Ascending aorta (tissue), 2 donors: ENCODE results near the gene MYOM1. TPM values are rescaled to one million over a fixed set of nuclear protein-coding genes. Genes with fewer than 3 reads are reported as not detected.
"Not testable (repeated sequence)": the region's sequence is repeated elsewhere in the genome, so short reads cannot be mapped to it uniquely, and the experiment has no call there.

Experiments used
- DNase-seq, 2 donors: peaks; one replicate each; pipeline ENCODE4 v3.0.0-alpha.2; 2019; ENCODE audit warnings: low spot score in 2 of 2
- H3K27ac ChIP-seq, 2 donors: fragments of 200-600 bp; sonication (generic); one replicate each; pipeline ENCODE4 v1.5.1; 2016 to 2017; ENCODE audit warnings: mild to moderate bottlenecking in 1 of 2
- H3K27me3 ChIP-seq: fragments of 200-600 bp; sonication (generic); one replicate; pipeline ENCODE4 v1.5.1; 2017
- H3K36me3 ChIP-seq, 2 donors: fragments of 200-600 bp; sonication (generic); one replicate each; pipeline ENCODE4 v1.5.1; 2016
- H3K4me1 ChIP-seq, 2 donors: fragments of 200-600 bp; sonication (generic); one replicate each; pipeline ENCODE4 v1.5.1; 2016 to 2017; ENCODE audit warnings: mild to moderate bottlenecking in 1 of 2
- H3K4me3 ChIP-seq, 2 donors: fragments of 200-600 bp; sonication (generic); one replicate each; pipeline ENCODE4 v1.5.1; 2016 to 2017; ENCODE audit warnings: mild to moderate bottlenecking in 1 of 2
- H3K9me3 ChIP-seq, 2 donors: fragments of 200-600 bp; sonication (generic); one replicate each; pipeline ENCODE4 v1.5.1; 2016
- intact Hi-C: fragments of 100-400 bp; cut with DNase I; formaldehyde crosslinking; loops from one replicate; pipeline ENCODE4 v1.15.1; 2023
- total RNA-seq: library from RNA; depleted of rRNA; stranded (reverse); fragments of >200 nt; gene quantifications from one replicate; pipeline ENCODE4 v1.1.0, GENCODE V29; 2016
- TF ChIP-seq, protein P1 (sequence below), 3 experiments: fragments of 200-600 bp in 2 of 3; fragments of 450-650 bp in 1 of 3; sonication (generic) in 2 of 3; IDR thresholded peaks; one replicate each; pipeline ENCODE4 v1.5.1; 2016 to 2019; ENCODE audit warnings: antibody characterized with exemption in 3 of 3, mild to moderate bottlenecking in 1 of 3, moderate library complexity in 1 of 3

Gene MYOM1
- total RNA-seq, 1 donor from 2014 or later: 7.8 TPM

DNA sequence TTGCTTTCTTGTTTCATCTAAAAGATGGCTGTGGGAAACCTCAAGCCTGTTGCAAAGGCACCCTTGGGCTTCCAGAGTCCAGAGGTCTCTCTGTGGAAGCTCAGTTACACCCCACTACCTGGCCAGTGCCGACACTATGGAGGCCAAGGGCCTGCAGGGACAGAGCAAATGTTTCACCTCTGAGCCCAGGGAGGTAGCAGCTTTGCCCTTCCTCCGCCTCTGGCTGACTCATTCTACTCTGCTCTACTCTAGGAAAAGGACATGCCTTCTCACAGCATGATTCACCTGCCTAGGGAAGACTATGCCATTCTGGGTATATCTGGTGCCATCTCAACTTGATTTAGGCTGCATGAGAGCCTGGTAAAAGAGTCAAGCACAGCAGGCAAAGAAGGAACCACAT, 12.2 kb downstream of the MYOM1 start:
- peaks cover 10 to 30% of the 10 kb centered on the region in 2 donors for H3K9me3 ChIP-seq
- intact Hi-C loops: no loop called here
- no peak overlapping the region for H3K4me3 ChIP-seq
- H3K27ac ChIP-seq: no peak overlapping the region
- DNase-seq: no peak
- no peaks in the 10 kb centered on the region for H3K27me3 ChIP-seq
- H3K4me1 ChIP-seq: peaks cover under 1 to 7% of the 10 kb centered on the region in 2 donors
- TF ChIP-seq, protein P1, sequence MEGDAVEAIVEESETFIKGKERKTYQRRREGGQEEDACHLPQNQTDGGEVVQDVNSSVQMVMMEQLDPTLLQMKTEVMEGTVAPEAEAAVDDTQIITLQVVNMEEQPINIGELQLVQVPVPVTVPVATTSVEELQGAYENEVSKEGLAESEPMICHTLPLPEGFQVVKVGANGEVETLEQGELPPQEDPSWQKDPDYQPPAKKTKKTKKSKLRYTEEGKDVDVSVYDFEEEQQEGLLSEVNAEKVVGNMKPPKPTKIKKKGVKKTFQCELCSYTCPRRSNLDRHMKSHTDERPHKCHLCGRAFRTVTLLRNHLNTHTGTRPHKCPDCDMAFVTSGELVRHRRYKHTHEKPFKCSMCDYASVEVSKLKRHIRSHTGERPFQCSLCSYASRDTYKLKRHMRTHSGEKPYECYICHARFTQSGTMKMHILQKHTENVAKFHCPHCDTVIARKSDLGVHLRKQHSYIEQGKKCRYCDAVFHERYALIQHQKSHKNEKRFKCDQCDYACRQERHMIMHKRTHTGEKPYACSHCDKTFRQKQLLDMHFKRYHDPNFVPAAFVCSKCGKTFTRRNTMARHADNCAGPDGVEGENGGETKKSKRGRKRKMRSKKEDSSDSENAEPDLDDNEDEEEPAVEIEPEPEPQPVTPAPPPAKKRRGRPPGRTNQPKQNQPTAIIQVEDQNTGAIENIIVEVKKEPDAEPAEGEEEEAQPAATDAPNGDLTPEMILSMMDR (IDR thresholded peaks at IDR 0.05): no peak
- H3K36me3 ChIP-seq: peaks cover 0 to 15% of the 10 kb centered on the region in 2 donors

DNA sequence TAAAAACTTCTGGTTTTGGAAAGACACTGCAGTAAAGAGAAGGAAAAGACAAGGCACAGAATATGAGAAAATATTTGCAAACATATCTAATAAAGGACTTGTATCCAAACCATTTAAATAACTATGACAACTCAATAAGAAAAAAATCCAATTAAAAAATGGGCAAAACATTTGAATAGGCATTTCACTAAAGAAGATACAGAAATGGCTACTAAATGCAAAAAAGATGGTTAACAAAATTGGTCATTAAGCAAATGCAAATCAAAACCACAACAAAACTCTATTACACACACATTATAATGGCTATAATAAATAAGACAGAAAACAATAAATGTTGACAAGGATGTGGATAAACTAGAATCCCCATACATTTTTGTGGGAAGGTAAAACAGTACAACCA, 14.5 kb downstream of the MYOM1 start:
- TF ChIP-seq, protein P1 (IDR thresholded peaks at IDR 0.05): no peak

GRCh38 chr18:3199942-3200645, 19.7 kb downstream of the MYOM1 start:
- no peak overlapping the region for H3K4me3 ChIP-seq
- no peak for DNase-seq
- TF ChIP-seq, protein P1 (IDR thresholded peaks at IDR 0.05): no peak
- no peaks in the 10 kb centered on the region for H3K4me1 ChIP-seq
- H3K27me3 ChIP-seq: no peaks in the 10 kb centered on the region
- intact Hi-C loops: no loop called here
- H3K27ac ChIP-seq: no peak overlapping the region
- no peaks in the 10 kb centered on the region for H3K36me3 ChIP-seq
- peaks cover 1 to 18% of the 10 kb centered on the region in 2 donors for H3K9me3 ChIP-seq

More for the DNA sequence above, 14.5 kb downstream of the MYOM1 start:
- Histone ChIP-seq H3K27me3 (no peaks in the 10 kb centered on the region), H3K4me3 (no peak overlapping the region), H3K4me1 (no peaks in the 10 kb centered on the region), H3K9me3 (peaks cover 10 to 35% of the 10 kb centered on the region in 2 donors), H3K36me3 (peaks cover 0 to 15% of the 10 kb centered on the region in 2 donors), H3K27ac (no peak overlapping the region)
- intact Hi-C loops: no loop called here
- no peak for DNase-seq

DNA sequence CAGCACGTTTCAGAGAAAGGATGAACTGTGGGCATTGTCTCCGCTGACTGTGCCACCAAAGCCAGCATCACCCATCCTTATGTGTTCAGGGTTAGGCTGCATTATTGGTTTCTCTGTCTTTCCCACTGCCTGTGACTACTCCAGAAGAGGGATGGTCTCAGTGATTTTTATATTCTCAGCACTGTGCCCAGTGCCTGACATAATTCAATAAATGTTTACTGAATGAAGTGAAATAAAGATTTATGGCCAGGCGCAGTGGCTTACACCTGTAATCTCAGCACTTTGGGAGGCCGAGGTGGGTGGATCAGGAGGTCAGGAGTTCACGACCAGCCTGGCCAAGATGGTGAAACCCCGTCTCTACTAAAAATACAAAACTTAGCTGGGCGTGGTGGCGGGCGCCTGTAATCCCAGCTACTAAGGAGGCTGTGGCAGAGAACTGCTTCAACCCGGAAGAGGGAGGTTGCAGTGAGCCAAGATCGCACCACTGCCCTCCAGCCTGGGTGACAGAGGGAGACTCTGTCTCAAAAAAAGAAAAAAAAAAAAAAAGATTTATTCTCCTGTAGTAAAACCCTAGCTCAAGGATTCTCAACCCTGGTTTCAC, 21.4 kb downstream of the MYOM1 start:
- H3K36me3 ChIP-seq, H3K4me3 ChIP-seq, H3K27ac ChIP-seq, H3K4me1 ChIP-seq, intact Hi-C loops, H3K27me3 ChIP-seq, DNase-seq: not testable (repeated sequence)
- peaks cover 0 to 13% of the 10 kb centered on the region in 2 donors for H3K9me3 ChIP-seq

- Histone ChIP-seq H3K4me1 (no peaks in the 10 kb centered on the region), H3K27me3 (no peaks in the 10 kb centered on the region), H3K36me3 (peaks cover 0 to 3% of the 10 kb centered on the region in 2 donors), H3K9me3 (no peaks in the 10 kb centered on the region), H3K27ac (no peak overlapping the region), H3K4me3 (no peak overlapping the region)
- DNase-seq: no peak
- intact Hi-C loops: no loop called here
- TF ChIP-seq, protein P1 (IDR thresholded peaks at IDR 0.05): no peak
Measured at GRCh38 chr18:3194947-3195612, 24.7 kb downstream of the MYOM1 start.

- Histone ChIP-seq H3K9me3 (no peaks in the 10 kb centered on the region), H3K27me3 (no peaks in the 10 kb centered on the region), H3K27ac (no peak overlapping the region), H3K4me3 (no peak overlapping the region), H3K36me3 (peaks cover 2 to 6% of the 10 kb centered on the region in 2 donors), H3K4me1 (no peaks in the 10 kb centered on the region)
- intact Hi-C loops: no loop called here
- TF ChIP-seq, protein P1 (IDR thresholded peaks at IDR 0.05): no peak
- DNase-seq: no peak
Measured at GRCh38 chr18:3193331-3193730, 26.4 kb downstream of the MYOM1 start.
